GM21576 (cell line): ENCODE measurements around the gene ZP2.
"Not testable (repeated sequence)": the region's sequence is repeated elsewhere in the genome, so short reads cannot be mapped to it uniquely, and the experiment has no call there.

Source experiments
- ATAC-seq: cut with Tn5 transposase; IDR thresholded peaks from one replicate; pipeline ENCODE4 v1.9.1; 2021; ENCODE audit warnings: mild to moderate bottlenecking, moderate library complexity; ENCODE audit not compliant: unreplicated experiment

ZP2 gene

DNA sequence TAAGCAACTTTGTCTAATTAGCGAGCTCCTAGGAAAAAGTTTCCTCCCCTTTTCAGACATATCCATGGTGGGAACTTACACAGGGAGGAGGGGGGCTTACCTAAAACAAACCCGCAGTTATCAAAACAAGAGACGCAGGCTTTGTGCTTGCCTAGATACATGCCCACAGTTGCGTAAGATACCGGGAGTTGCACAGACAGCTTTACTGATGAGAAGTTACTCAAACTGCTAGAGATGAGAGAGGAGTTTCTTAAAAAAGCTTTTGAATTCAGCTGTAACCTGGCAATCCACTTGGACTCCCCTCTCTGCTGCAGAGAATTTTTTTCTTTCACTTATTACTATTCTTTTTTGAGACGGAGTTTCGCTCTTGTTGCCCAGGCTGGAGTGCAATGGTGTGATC is 6.8 kb upstream of the ZP2 start:
- no peak for ATAC-seq

GRCh38 chr16:21217121-21217520 is 5.7 kb upstream of the ZP2 start:
- no peak for ATAC-seq

DNA sequence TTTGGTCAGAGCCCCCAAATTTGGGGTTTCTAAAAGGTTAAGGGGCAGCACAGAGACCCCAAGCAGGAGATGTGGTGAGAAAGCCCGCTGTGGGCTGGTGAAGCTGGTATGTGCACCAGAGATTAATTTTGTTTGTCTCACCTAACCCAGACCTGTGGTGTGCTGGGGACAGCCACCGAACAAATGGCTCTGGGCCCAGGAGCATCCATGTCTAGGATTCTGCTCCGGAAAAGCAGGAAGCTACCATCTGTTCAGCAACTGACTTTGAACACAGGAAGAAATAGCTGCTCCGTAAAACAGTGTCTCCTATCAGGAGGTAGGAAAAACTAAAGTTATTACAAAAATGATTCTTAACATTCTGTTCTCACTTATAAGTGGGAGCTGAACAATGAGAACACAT is 2.7 kb upstream of the ZP2 start:
- ATAC-seq = no peak

GRCh38 chr16:21208446-21209230 is 2.7 kb downstream of the ZP2 start:
- no peak for ATAC-seq

- no peak for ATAC-seq
These were observed 4.8 kb downstream of the ZP2 start for GRCh38 chr16:21206550-21206949.

GRCh38 chr16:21205303-21205702 is 6.1 kb downstream of the ZP2 start:
- no peak for ATAC-seq

DNA sequence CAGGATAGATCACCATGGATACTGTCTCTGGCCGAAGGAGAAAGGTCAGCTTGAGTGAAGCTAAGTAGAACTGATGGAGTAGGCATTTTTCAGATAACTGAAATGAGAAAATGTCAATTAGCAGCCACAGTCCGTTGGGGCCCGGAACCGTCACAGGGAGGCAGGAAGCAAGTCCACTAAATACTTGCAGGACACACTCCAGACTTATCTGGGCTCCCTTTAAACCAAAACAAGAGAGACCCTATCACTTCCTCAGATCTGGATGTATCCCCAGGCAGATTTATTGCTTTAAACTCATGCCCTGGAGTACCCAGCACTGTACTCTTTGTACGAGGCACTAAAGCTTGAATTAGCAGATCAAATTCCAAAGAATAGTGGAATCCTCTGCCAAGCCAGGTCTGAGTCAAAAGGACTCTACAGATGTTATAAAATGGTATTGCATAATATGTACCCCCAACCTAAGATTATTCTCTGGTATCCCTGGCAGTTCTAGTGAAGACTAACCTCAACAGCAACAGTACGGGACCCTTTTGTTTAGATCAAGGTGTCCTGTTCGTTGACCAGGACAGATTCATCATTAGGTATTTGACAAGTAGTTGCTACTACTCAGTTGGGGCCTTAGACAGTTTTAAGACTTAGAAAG is 8.1 kb downstream of the ZP2 start:
- ATAC-seq = no peak

GRCh38 chr16:21199607-21200218 is 11.7 kb downstream of the ZP2 start:
- ATAC-seq = no peak

GRCh38 chr16:21197621-21198020 is 13.8 kb downstream of the ZP2 start:
- no peak for ATAC-seq

DNA sequence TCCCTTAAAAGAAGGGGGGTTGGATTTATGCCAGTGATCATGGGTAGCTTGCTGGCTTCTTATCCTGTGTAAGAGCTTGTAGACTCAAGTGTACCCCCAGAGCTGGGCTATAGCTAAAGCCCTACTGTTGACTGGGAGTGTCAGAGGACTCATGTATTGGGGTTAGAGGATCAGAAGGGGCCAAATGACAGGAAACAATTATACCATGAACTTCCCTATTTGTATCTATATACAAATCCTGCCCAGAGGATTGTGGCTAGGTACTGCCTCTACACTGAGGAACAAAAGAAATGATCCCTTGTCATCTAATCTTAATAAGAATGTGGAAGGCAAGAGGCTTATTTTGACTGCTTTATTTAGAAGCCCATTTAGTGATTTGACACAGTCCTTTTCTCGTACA is 14.3 kb downstream of the ZP2 start:
- ATAC-seq = no peak

GRCh38 chr16:21195330-21195729 is 16.0 kb downstream of the ZP2 start:
- not testable (repeated sequence) for ATAC-seq

DNA sequence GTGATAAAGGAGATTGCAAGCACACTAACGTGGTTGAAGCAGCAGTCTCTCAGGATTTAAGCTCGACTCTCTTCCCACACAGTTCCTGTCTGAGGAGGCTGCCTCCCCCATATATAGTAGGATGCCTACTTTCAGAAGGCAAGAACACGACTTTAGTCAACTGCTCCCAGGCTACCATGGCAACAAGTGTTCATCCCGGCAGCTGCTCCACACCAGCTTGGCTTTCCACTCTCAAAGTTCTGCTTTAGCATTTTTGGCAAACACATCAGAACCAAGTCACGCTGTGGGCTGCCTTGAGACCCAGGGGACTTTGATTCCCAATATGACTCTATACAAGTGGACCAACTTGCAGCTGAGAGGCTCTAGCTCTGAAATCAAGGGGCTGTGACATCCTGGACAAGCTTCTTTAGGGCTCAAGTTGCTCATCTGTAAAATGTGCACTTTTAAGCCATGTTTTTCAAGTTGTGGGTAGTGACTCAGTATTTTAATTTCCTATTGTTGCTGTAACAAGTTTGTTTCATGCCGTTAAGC is 16.5 kb downstream of the ZP2 start:
- no peak for ATAC-seq

- ATAC-seq = no peak
These were observed 18.4 kb downstream of the ZP2 start for GRCh38 chr16:21192991-21193390.

- no peak for ATAC-seq
These were observed 20.8 kb downstream of the ZP2 start for GRCh38 chr16:21190599-21190998.

- ATAC-seq = no peak
These were observed 21.4 kb downstream of the ZP2 start for GRCh38 chr16:21190013-21190412.

DNA sequence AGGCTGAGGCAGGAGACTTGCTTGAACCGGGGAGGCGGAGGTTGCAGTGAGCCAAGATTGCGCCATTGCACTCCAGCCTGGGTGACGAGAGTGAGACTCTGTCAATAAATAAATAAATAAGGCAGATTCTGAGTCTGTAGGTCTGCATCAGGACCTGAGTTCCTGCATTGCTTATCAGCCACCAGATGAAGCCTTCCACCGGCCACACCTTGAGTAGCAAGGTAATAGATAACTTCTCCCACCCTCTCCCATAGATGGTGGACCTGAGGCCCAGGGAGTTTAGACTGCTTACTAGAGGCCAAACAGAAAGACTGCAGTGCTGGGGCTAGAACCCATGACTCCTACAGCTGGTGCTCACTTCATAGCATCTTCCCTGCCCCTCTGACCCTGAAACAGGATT is 22.1 kb downstream of the ZP2 start:
- ATAC-seq = no peak

DNA sequence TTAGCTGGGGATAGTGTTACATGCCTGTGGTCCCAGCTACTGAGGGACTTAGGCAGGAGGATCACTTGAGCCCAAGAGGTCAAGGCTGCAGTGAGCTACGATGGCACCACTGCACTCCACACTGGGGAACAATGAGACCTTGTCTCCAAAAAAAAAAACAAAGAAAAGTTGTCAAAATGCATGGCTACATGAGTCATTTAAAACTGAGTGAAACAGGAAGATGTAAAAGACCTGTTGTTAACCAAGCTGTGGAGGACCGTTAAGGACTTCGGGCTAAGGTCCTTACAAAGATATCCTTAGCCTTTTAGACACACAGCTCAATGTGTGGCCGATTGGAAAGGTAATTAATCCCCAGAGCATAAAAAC is 25.1 kb downstream of the ZP2 start:
- no peak for ATAC-seq

GRCh38 chr16:21185659-21186325 is 25.6 kb downstream of the ZP2 start:
- no peak for ATAC-seq

GRCh38 chr16:21184834-21185233 is 26.5 kb downstream of the ZP2 start:
- no peak for ATAC-seq

DNA sequence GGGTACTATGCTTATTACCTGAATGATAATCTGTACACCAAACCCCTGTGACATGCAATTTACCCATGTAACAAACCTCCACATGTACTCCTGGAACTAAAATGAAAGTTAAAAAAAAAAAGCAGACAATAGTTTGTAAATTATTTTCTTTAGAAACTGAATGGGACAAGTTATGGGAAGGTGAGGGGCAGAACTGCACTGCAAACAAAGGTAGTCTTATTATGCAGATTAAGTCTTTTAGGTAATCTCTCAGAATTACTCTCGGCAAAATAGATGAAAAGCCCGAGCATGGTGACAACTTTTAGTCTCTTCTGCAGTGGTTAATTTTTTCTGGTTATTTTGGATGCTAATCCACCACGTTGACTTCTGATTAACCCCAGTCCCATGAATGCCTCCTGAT is 27.4 kb downstream of the ZP2 start:
- no peak for ATAC-seq

GRCh38 chr16:21179983-21180365 is 31.4 kb downstream of the ZP2 start:
- no peak for ATAC-seq
